Adipose tissue (tissue), 3 donors: Measurements from ENCODE around the gene STX11. TPM values are rescaled to one million over a fixed set of nuclear protein-coding genes. Genes with fewer than 3 reads are reported as not detected.
"Not testable (repeated sequence)": the region's sequence is repeated elsewhere in the genome, so short reads cannot be mapped to it uniquely, and the experiment has no call there.

Experiments used
- H3K27ac ChIP-seq: one replicate; pipeline ENCODE4 v1.5.1; 2013; ENCODE audit warnings: low read depth, low read length
- WGBS, 3 donors: extraction: QIAGEN DNeasy Blood & Tissue Kit; methylation state at CpG; one replicate each; pipeline ENCODE4 v1.1.7; 2013; 5-methylcytosine and 5-hydroxymethylcytosine counted together
- polyA plus RNA-seq, 3 donors: library from polyadenylated mRNA; stranded (reverse); fragments of 200-250 nt; gene quantifications; one replicate each; pipeline ENCODE4 v1.2.3, GENCODE V29; 2013
- donor health status: healthy with polysubstance abuse.
- donor health status: Bipolar disorder and iron deficiency.
- donor health status: healthy.

The STX11 gene
- polyA plus RNA-seq, 3 donors: 3.2 to 84.1 (median 21.9) TPM

DNA sequence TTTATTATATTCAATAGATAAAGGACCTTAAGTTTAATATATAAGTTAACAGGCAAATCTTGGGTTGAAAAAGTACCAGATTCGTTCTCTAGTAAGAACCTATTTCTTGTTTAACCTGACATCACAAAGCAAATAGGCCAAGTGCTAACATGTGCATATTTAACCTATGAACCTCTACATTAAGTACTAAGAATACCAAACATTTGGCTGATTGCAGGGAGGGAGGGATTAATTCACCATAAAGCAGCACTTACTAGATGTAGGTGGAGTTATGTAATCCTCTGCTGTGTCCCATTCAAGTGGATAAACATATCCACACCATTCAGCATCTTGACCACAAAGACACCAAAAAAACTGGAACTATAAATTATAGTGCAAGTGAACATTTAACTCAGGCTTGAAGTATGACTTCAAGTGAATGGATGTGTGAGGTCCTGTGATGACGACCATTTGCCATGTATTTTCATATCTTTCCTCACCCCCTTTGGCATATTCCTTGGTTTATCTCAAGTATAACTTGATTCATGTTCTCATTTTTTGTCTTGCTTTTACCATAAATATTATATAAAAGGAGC lies 10.2 kb downstream of the STX11 start:
- WGBS, 3 donors: 62 to 78% (median 78%) methylated on average over 2 of the region's 2 CpGs
- no peak overlapping the region for H3K27ac ChIP-seq

GRCh38 chr6:144161975-144162374 lies 11.7 kb downstream of the STX11 start:
- H3K27ac ChIP-seq: no peak overlapping the region
- WGBS, 3 donors: 51 to 77% (median 57%) methylated on average over 5 of the region's 5 CpGs

GRCh38 chr6:144162977-144163376 lies 12.7 kb downstream of the STX11 start:
- WGBS, 3 donors: 67 to 91% (median 71%) methylated on average over 7 of the region's 7 CpGs
- no peak overlapping the region for H3K27ac ChIP-seq

DNA sequence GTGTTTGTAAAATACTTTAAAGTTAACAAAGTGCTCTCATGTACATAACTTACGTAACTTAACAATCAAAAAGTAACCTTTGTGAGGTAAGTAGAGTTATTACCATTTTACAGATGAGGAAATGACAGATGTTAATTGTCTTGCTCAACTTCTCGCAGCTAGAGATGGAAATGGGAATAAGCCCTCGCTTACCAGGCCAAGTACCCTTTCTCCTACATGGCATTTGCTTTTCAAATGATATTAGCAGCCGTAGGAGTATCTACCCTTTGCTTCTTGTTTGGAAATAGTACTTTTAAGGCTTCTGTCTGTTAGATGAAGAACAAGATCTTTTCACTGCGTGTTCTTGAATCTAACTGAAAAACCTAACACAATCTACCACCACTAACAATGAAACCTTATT lies 15.5 kb downstream of the STX11 start:
- no peak overlapping the region for H3K27ac ChIP-seq
- WGBS, 3 donors: 59 to 85% (median 65%) methylated on average over 5 of the region's 5 CpGs

GRCh38 chr6:144170044-144170443 lies 19.7 kb downstream of the STX11 start:
- WGBS, 3 donors: 91 to 93% (median 92%) methylated on average over 2 of the region's 2 CpGs
- H3K27ac ChIP-seq: no peak overlapping the region

DNA sequence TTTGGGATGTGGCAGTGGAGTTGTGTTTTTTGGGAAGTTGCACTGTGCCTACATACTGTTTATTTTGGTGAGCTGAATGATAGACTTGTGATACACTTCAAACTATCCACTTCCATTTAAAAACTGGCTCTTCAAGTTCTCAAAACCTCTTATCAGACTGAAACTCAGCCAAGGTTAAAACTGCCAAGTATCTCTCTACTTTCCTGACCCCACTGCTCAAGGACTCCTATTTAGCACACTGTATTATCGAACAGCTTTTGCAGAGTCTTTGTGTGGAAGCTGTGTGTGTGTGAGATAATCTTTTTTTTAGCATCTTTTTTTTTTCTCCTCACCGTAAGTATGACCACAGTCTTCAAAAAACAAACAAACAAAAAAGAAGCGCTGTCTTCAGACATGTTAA lies 21.1 kb downstream of the STX11 start:
- 41 to 91% (median 80%) methylated on average over 3 of the region's 3 CpGs for WGBS, 3 donors

DNA sequence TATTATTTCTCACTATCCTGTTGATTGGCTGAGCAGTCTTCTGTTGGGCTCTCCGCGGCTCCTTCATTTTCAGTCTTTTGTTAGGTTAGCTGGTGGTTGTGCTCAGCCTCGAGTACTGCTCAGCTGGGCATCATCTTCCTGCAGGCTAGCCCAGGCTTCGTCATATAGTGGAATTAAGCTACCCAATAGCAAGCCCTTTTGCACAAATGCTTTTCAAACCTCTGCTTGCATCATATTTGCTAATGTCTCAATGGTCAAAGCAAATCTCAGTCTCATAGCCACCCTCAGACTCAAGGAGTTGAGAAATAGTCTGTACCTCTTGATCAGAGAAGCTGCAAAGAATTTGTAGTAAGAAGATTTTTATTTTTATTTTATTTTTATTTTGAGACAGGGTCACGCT lies 23.7 kb downstream of the STX11 start:
- H3K27ac ChIP-seq: no peak overlapping the region
- 84 to 94% (median 87%) methylated on average over 5 of the region's 5 CpGs for WGBS, 3 donors

More for the DNA sequence above, 21.1 kb downstream of the STX11 start:
- no peak overlapping the region for H3K27ac ChIP-seq

- 72 to 90% (median 86%) methylated on average over 5 of the region's 5 CpGs for WGBS, 3 donors
These were observed 25.7 kb downstream of the STX11 start for GRCh38 chr6:144176043-144176442.

GRCh38 chr6:144177726-144178125 lies 27.4 kb downstream of the STX11 start:
- no peak overlapping the region for H3K27ac ChIP-seq
- 79 to 96% (median 81%) methylated on average over 3 of the region's 3 CpGs for WGBS, 3 donors

More at GRCh38 chr6:144176043-144176442, 25.7 kb downstream of the STX11 start:
- H3K27ac ChIP-seq: no peak overlapping the region

- 84 to 91% (median 84%) methylated on average over 3 of the region's 3 CpGs for WGBS, 3 donors
- no peak overlapping the region for H3K27ac ChIP-seq
These were observed 28.0 kb downstream of the STX11 start for GRCh38 chr6:144178323-144178722.

DNA sequence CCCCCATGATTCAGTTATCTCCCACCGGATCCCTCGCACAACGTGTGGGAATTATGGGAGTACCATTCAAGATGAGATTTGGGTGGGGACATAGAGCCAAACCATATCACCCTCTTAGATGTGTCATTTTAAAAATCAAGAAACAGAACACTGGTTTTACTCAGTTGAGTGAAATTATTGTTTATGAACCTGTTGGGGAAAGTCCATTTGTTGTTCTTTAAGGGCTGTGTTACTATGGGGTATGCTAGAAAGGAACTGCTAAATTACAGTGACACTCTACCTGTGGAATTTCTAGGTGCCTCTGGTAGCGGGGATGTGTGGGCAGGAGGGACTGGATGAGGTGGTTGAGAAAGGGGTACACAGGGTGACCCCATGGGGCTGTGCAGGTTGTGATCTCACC lies 28.9 kb downstream of the STX11 start:
- no peak overlapping the region for H3K27ac ChIP-seq
- WGBS, 3 donors: 91 to 96% (median 93%) methylated on average over 4 of the region's 4 CpGs

- no peak overlapping the region for H3K27ac ChIP-seq
- 68 to 92% (median 79%) methylated on average over 2 of the region's 2 CpGs for WGBS, 3 donors
These were observed 29.5 kb downstream of the STX11 start for GRCh38 chr6:144179828-144180227.

GRCh38 chr6:144180354-144180753 lies 30.0 kb downstream of the STX11 start:
- not testable (repeated sequence) for H3K27ac ChIP-seq
- WGBS, 3 donors: 58 to 100% (median 61%) methylated on average over 1 of the region's 1 CpG

GRCh38 chr6:144181639-144182038 lies 31.3 kb downstream of the STX11 start:
- H3K27ac ChIP-seq: no peak overlapping the region
- 74 to 87% (median 77%) methylated on average over 2 of the region's 2 CpGs for WGBS, 3 donors

- H3K27ac ChIP-seq: not testable (repeated sequence)
- WGBS, 3 donors: 84 to 100% (median 98%) methylated on average over 1 of the region's 1 CpG
These were observed 33.9 kb downstream of the STX11 start for GRCh38 chr6:144184186-144184585.

DNA sequence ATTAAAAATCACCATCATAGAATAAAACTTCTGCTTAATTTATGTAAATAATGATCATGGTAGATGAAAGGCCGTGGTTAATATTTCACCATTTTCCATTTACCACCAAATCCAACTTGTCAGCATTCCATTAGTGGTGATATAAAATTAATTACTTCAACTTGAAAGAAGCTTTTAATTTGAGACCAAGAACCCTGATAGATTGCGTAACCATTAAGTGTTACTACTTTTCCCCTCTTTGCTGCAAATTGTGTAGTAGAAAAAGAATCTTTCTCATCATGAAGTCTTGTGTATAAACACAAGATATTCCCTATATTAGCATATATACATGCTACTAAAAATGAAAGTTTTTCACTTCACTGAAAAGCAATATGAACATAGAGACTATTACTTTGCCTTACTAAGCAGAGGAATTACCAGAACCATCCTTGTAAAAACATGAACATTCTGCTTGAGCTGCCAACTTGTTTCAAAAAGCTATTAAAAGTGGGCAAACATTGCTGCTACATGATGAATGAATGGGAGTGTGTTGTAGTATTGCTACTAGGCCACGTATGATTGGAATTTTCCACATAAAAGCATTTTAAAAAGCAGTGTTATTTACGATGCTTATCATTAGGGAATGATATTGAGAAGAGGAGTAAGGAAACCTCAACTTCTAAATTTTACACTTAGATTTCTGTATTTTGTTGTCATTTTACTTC lies 35.0 kb downstream of the STX11 start:
- H3K27ac ChIP-seq: no peak overlapping the region

DNA sequence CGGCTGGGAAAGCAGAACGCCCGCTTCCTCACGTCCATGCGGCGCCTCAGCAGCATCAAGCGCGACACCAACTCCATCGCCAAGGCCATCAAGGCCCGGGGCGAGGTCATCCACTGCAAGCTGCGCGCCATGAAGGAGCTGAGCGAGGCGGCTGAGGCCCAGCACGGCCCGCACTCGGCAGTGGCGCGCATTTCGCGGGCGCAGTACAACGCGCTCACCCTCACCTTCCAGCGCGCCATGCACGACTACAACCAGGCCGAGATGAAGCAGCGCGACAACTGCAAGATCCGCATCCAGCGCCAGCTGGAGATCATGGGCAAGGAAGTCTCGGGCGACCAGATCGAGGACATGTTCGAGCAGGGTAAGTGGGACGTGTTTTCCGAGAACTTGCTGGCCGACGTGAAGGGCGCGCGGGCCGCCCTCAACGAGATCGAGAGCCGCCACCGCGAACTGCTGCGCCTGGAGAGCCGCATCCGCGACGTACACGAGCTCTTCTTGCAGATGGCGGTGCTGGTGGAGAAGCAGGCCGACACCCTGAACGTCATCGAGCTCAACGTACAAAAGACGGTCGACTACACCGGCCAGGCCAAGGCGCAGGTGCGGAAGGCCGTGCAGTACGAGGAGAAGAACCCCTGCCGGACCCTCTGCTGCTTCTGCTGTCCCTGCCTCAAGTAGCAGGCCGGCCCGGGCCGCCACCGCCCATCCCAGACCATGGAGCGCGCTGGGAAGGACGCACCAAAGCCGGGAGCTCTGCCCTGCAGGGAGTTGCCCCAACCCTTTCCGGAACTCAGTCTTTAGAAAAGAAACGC lies 36.7 kb downstream of the STX11 start:
- WGBS, 3 donors: 71 to 89% (median 85%) methylated on average over 78 to 79 of the region's 79 CpGs
- H3K27ac ChIP-seq: no peak overlapping the region

More for the DNA sequence above, 35.0 kb downstream of the STX11 start:
- 82 to 87% (median 83%) methylated on average over 4 of the region's 4 CpGs for WGBS, 3 donors

GRCh38 chr6:144189351-144189750 lies 39.0 kb downstream of the STX11 start:
- H3K27ac ChIP-seq: no peak overlapping the region

DNA sequence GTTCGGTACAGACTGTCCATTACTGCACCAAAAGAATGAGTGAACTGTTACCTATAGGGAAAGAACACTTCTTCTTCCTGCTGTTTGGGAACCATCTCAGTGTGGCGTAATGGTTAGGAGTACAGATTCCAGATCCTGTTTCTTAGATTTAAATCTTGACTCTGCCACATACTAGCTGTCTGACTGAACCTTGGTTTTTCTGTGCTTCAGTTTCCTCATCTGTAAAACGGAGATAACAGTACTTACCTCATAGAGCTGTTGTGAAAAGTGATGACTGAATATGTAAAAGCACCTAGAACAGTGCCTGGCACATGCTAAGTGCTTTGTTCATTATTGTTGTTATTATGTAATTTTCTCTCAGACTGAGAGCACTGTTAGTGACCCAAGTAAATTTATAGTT lies 39.8 kb downstream of the STX11 start:
- no peak overlapping the region for H3K27ac ChIP-seq
- 73 to 91% (median 75%) methylated on average over 3 of the region's 3 CpGs for WGBS, 3 donors
